Bronchial epithelial cell (primary cell): ENCODE results near the gene ZNF621. TPM values are rescaled to one million over a fixed set of nuclear protein-coding genes. Genes with fewer than 3 reads are reported as not detected.
"Not testable (repeated sequence)": the region's sequence is repeated elsewhere in the genome, so short reads cannot be mapped to it uniquely, and the experiment has no call there.

Experiments
- DNase-seq: peaks from one replicate; pipeline ENCODE4 v3.0.0-alpha.2; 2010; ENCODE audit warnings: low read depth
- FAIRE-seq: peaks from 2 replicates; lab custom pipeline; 2011; peaks lifted over from hg19 to GRCh38; lab: Jason Lieb, UNC
- H3K27me3 ChIP-seq: 2 replicates; pipeline ENCODE4 v1.5.1; 2011; ENCODE audit warnings: low read length; ENCODE audit not compliant: control insufficient read depth, insufficient read depth
- H3K36me3 ChIP-seq: 2 replicates; pipeline ENCODE4 v1.5.1; 2011; ENCODE audit warnings: low read length; ENCODE audit not compliant: control insufficient read depth, insufficient read depth
- H3K4me3 ChIP-seq: 2 replicates; pipeline ENCODE4 v1.5.1; 2011; ENCODE audit warnings: mild to moderate bottlenecking, low read depth, low read length, control low read depth
- total RNA-seq: library from RNA; depleted of rRNA; stranded (reverse); fragments of >200 nt; gene quantifications from 2 replicates; pipeline ENCODE4 v1.2.1, GENCODE V29; 2014
- TF ChIP-seq, protein P1 (sequence below): IDR thresholded peaks from 2 replicates; pipeline ENCODE4 v1.5.1; 2011; ENCODE audit warnings: mild to moderate bottlenecking, moderate library complexity, low read length, control low read depth, inconsistent platforms; ENCODE audit not compliant: insufficient read depth, severe bottlenecking

ZNF621 gene
- total RNA-seq, 1 donor from 2014 or later = 14.5 TPM

DNA sequence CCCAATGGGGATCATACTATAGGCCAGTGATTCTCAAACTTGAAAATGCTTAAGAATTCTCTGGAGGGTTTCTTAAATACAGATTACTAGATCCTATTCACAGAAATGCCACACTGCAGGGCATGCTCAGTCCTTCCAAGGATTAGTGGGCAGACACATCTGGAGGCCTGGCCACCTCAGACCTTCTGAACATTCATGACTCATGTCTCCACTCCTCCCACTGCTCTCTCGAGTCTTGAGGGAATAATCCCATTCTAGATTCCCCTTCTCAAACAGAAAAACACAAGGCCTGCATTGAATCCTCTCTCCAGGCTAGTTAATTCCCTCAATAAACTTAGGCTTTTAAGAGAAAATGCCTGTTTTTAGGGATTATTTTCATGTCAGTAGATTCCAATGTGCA, 22.1 kb downstream of the ZNF621 start:
- H3K4me3 ChIP-seq = no peak overlapping the region
- H3K27me3 ChIP-seq = no peaks in the 10 kb centered on the region
- FAIRE-seq (no peak), DNase-seq (peak; percentile 57)
- no peaks in the 10 kb centered on the region for H3K36me3 ChIP-seq
- TF ChIP-seq, protein P1, sequence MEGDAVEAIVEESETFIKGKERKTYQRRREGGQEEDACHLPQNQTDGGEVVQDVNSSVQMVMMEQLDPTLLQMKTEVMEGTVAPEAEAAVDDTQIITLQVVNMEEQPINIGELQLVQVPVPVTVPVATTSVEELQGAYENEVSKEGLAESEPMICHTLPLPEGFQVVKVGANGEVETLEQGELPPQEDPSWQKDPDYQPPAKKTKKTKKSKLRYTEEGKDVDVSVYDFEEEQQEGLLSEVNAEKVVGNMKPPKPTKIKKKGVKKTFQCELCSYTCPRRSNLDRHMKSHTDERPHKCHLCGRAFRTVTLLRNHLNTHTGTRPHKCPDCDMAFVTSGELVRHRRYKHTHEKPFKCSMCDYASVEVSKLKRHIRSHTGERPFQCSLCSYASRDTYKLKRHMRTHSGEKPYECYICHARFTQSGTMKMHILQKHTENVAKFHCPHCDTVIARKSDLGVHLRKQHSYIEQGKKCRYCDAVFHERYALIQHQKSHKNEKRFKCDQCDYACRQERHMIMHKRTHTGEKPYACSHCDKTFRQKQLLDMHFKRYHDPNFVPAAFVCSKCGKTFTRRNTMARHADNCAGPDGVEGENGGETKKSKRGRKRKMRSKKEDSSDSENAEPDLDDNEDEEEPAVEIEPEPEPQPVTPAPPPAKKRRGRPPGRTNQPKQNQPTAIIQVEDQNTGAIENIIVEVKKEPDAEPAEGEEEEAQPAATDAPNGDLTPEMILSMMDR = no peak

DNA sequence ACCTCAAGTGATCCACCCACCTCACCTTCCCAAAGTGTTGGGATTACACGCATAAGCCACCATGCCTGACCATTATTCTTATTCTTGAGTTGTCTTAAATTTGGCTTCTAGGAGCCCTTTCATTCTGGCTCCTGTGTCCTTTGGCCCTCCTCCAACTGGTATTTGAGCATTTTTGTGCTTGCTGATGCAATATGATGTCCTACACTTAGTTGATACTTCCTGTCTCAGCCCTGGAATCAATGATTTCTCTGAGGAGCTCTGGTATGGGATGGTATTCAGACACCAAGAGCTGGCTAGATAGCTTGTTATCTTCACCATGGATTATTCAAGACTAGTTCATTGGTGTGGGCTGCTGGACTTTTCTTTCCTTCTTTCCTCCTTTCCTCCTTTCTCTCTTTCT, 25.4 kb downstream of the ZNF621 start:
- FAIRE-seq (no peak), DNase-seq (no peak)
- no peaks in the 10 kb centered on the region for H3K27me3 ChIP-seq
- no peak overlapping the region for H3K4me3 ChIP-seq
- H3K36me3 ChIP-seq = no peaks in the 10 kb centered on the region
- TF ChIP-seq, protein P1 = no peak

DNA sequence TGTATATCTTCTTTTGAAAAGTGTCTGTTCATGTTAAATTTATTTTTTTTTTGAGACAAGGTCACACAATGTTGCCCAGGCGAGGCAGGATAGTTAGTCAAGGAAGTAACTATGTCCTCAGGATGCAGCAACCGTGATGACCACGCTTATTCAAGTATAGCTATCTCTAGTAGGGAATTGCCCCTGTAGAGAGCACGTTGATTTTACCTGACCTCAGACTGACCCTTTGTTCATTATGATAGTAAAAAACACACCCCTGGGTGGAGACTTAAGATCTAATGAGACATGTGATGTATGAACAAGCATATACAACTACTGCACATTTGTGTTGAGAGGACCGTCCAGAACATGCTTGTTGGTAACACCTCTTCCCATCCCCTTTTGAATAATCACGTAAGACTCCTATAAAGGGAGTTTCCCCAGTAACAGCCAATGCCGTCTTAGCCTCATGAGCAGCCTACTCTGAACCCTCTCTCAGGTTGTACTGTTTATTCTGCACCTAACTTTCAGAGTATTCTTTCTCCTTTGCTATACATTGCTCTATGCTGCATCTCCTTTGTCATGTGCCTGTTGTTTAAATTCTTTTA, 32.9 kb downstream of the ZNF621 start:
- FAIRE-seq (no peak), DNase-seq (no peak)
- H3K36me3 ChIP-seq = no peaks in the 10 kb centered on the region
- no peak overlapping the region for H3K4me3 ChIP-seq
- TF ChIP-seq, protein P1 = no peak
- H3K27me3 ChIP-seq = no peaks in the 10 kb centered on the region

DNA sequence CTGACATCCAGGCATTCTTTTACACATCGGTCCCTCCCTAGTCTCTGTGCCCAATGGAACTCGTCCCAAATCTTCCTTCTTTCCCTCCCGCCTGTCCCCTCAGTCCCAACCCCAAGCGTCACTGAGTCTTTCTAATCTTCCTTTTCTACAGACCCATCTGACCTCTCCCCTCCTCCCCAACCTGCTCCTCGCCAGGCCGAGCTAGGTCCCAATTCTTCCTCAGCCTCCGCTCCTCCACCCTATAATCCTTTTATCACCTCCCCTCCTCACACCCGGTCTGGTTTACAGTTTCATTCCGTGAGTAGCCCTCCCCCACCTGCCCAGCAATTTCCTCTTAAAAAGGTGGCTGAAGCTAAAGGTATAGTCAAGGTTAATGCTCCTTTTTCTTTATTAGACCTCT, 37.7 kb downstream of the ZNF621 start:
- not testable (repeated sequence) for H3K36me3 ChIP-seq, H3K4me3 ChIP-seq, DNase-seq, FAIRE-seq, H3K27me3 ChIP-seq

DNA sequence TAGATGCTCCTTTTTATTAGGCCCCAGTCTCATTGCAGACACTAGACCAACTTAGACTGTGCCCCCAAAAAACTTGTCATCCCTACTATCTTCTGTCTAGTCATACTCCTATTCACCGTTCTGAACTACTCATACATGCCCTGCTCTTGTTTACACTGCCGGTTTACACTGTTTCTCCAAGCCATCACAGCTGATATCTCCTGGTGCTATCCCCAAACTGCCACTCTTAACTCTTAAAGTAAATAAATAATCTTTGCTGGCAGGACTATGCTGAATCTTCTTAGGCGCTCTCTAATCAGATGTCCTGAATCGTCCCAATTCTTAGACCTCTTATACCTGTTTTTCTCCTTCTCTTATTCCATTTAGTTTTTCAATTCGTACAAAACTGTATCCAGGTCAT, 40.9 kb downstream of the ZNF621 start:
- H3K4me3 ChIP-seq, DNase-seq, H3K36me3 ChIP-seq, H3K27me3 ChIP-seq, FAIRE-seq: not testable (repeated sequence)

DNA sequence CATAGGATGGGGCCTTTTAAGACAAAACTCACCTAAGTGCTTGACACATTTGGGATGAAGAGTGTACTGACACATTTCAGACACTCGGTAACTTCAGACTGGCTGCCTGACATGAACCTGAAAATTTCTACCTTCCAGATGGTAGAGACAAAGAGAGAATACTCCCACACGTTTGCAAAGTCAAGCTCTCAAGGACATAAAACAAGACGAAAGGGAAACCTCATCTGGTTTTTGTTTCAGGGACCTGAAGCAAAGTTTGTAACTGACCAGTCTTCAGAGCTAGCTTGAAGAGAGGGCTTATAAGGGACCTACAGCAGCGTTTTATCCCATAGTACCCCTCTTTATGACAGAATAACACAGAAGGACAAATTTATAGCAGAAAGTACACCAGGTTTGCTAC, 41.9 kb downstream of the ZNF621 start:
- Histone ChIP-seq H3K36me3 (no peaks in the 10 kb centered on the region), H3K27me3 (no peaks in the 10 kb centered on the region), H3K4me3 (no peak overlapping the region)
- no peak for FAIRE-seq
- no peak for DNase-seq
- TF ChIP-seq, protein P1 = no peak

DNA sequence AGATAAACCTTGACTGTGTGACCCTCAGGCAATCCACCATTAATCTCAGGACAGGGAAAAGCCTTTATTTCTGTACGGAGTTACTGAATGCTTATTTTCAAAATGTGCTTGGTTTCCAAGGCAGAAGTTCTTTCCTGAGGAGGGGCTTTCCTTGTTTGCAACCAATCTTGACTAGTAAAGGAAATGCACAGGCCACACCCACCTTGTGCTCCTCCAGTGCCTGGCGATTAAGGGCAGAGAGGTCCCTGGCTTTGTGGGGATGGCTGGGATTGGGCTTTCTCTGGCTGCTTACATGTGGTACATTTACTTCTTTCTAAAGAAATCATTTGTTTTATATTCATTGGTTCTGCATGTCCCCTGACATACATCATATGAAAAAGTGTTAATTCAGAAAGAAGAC, 47.8 kb downstream of the ZNF621 start:
- TF ChIP-seq, protein P1 = no peak
- DNase-seq = no peak
- no peak for FAIRE-seq

More for the DNA sequence above, 47.8 kb downstream of the ZNF621 start:
- H3K4me3 ChIP-seq = no peak overlapping the region
- no peaks in the 10 kb centered on the region for H3K27me3 ChIP-seq
- H3K36me3 ChIP-seq = no peaks in the 10 kb centered on the region
